SK-N-SH (cell line): ENCODE results near the gene IGF2BP3. TPM values are rescaled to one million over a fixed set of nuclear protein-coding genes. Genes with fewer than 3 reads are reported as not detected.

Experiments used
- CTCF ChIA-PET: fragments of 300-600, 350-600 bp; formaldehyde crosslinking; extraction: SDS; loops from one replicate; lab custom pipeline; 2021; lab: Yijun Ruan, JAX
- POLR2A ChIA-PET: fragments of 350-600 bp; sonication (Branson Sonifier 250); formaldehyde crosslinking; extraction: SDS; loops from one replicate; lab custom pipeline; 2020; ENCODE audit warnings: antibody characterized with exemption, inconsistent platforms; lab: Yijun Ruan, JAX
- DNase-seq: peaks from one replicate; pipeline ENCODE4 v3.0.0; 2012
- H2AFZ ChIP-seq: fragments of 200-600 bp; sonication (generic); 2 replicates; pipeline ENCODE4 v1.8.1; 2016; ENCODE audit warnings: antibody characterized with exemption, mild to moderate bottlenecking, low read depth
- H3F3A ChIP-seq: fragments of 200-600 bp; sonication (generic); replicated peaks from 2 replicates; pipeline ENCODE3; 2016; ENCODE audit warnings: antibody characterized with exemption, mild to moderate bottlenecking; ENCODE audit not compliant: insufficient read depth
- H3K27ac ChIP-seq, 2 experiments: fragments of 200-500 bp in 1 of 2; fragments of 200-600 bp in 1 of 2; sonication (Bioruptor generic) in 1 of 2; sonication (generic), shearing (Covaris generic) in 1 of 2; 2 replicates each; pipeline versions ENCODE4 v1.5.1 to v1.6.1; 2014 to 2016; ENCODE audit warnings: low read depth in 2 of 2, inconsistent platforms in 1 of 2, low read length in 1 of 2, mild to moderate bottlenecking in 1 of 2, mixed read lengths in 1 of 2
- H3K27me3 ChIP-seq: fragments of 200-600 bp; sonication (generic), shearing (Covaris generic); 2 replicates; pipeline ENCODE4 v1.6.1; 2016; ENCODE audit warnings: mixed run types; ENCODE audit not compliant: insufficient read depth
- H3K36me3 ChIP-seq, 2 experiments: fragments of 200-500 bp in 1 of 2; fragments of 200-600 bp in 1 of 2; sonication (Bioruptor generic) in 1 of 2; sonication (generic) in 1 of 2; replicated peaks in 1 of 2; 2 replicates each; pipeline versions ENCODE3 to v1.5.1; 2014 to 2016; ENCODE audit warnings: low read length in 1 of 2, mild to moderate bottlenecking in 1 of 2; ENCODE audit not compliant: insufficient read depth in 2 of 2, control insufficient read depth in 1 of 2
- H3K4me1 ChIP-seq, 2 experiments: fragments of 200-500 bp in 1 of 2; fragments of 200-600 bp in 1 of 2; sonication (Bioruptor generic) in 1 of 2; sonication (generic), shearing (Covaris generic) in 1 of 2; 2 replicates each; pipeline versions ENCODE4 v1.5.1 to v1.6.1; 2014 to 2016; ENCODE audit warnings: low read depth in 1 of 2, low read length in 1 of 2, mixed run types in 1 of 2; ENCODE audit not compliant: insufficient read depth in 2 of 2, control insufficient read depth in 1 of 2
- H3K4me2 ChIP-seq: fragments of 200-600 bp; sonication (generic), shearing (Covaris generic); 2 replicates; pipeline ENCODE4 v1.6.1; 2017; ENCODE audit warnings: mixed run types
- H3K4me3 ChIP-seq, 2 experiments: fragments of 200-500 bp in 1 of 2; fragments of 200-600 bp in 1 of 2; sonication (Bioruptor generic) in 1 of 2; sonication (generic), shearing (Covaris generic) in 1 of 2; 2 replicates each; pipeline versions ENCODE4 v1.5.1 to v1.8.1; 2014 to 2016; ENCODE audit warnings: low read depth in 2 of 2, inconsistent platforms in 1 of 2, low read length in 1 of 2, mild to moderate bottlenecking in 1 of 2, mixed read lengths in 1 of 2, moderate library complexity in 1 of 2
- H3K79me2 ChIP-seq: fragments of 200-600 bp; sonication (generic); 2 replicates; pipeline ENCODE4 v1.8.1; 2017; ENCODE audit warnings: mild to moderate bottlenecking; ENCODE audit not compliant: insufficient read depth
- H3K9ac ChIP-seq: fragments of 200-600 bp; sonication (generic); 2 replicates; pipeline ENCODE4 v1.6.1; 2017; ENCODE audit warnings: mixed run types
- H3K9me2 ChIP-seq: fragments of 200-600 bp; sonication (generic); 2 replicates; pipeline ENCODE4 v1.6.1; 2017; ENCODE audit warnings: mixed run types
- H3K9me3 ChIP-seq: fragments of 200-600 bp; sonication (generic); 2 replicates; pipeline ENCODE4 v1.6.1; 2017; ENCODE audit warnings: mixed run types, mild to moderate bottlenecking, moderate library complexity
- H4K20me1 ChIP-seq: fragments of 200-600 bp; sonication (generic); 2 replicates; pipeline ENCODE4 v1.6.1; 2017; ENCODE audit warnings: mild to moderate bottlenecking, mixed run types; ENCODE audit not compliant: insufficient read depth
- CTCF ChIP-seq: fragments of 200-600 bp; sonication (generic); IDR thresholded peaks from 2 replicates; pipeline ENCODE4 v1.6.1; 2017; ENCODE audit warnings: antibody characterized with exemption, mild to moderate bottlenecking, moderate library complexity
- EZH2phosphoT487 ChIP-seq: fragments of 200-600 bp; sonication (generic); IDR thresholded peaks from 2 replicates; pipeline ENCODE4 v1.6.1; 2017; ENCODE audit warnings: low read depth, mixed run types, mild to moderate bottlenecking, antibody characterized with exemption, moderate library complexity, borderline replicate concordance
- GATA2 ChIP-seq: sonication (generic); formaldehyde crosslinking; IDR thresholded peaks from 2 replicates; pipeline ENCODE4 v1.5.0; 2020; ENCODE audit warnings: mild to moderate bottlenecking, missing genetic modification reagents
- MAX ChIP-seq: IDR thresholded peaks from 2 replicates; pipeline ENCODE4 v1.4.0; 2012; ENCODE audit warnings: low read depth
- MXI1 ChIP-seq: IDR thresholded peaks from 2 replicates; pipeline ENCODE4 v1.6.1; 2012; ENCODE audit warnings: mild to moderate bottlenecking, low read depth, low read length, improper control_type of control experiment
- PBX3 ChIP-seq: IDR thresholded peaks from 2 replicates; pipeline ENCODE4; 2012
- RAD21 ChIP-seq: IDR thresholded peaks from 2 replicates; pipeline ENCODE4 v1.6.1; 2012; ENCODE audit warnings: mild to moderate bottlenecking, low read length
- REST ChIP-seq: IDR thresholded peaks from 2 replicates; pipeline ENCODE4 v1.6.1; 2012; ENCODE audit warnings: mild to moderate bottlenecking, low read depth, low read length, moderate library complexity
- RFX5 ChIP-seq: IDR thresholded peaks from 2 replicates; pipeline ENCODE4 v1.6.1; 2012; ENCODE audit warnings: mild to moderate bottlenecking, improper control_type of control experiment, low read length
- TCF12 ChIP-seq: IDR thresholded peaks from 2 replicates; pipeline ENCODE4 v1.4.0; 2012
- YY1 ChIP-seq: IDR thresholded peaks from 2 replicates; pipeline ENCODE4 v1.4.0; 2012; ENCODE audit warnings: low read depth, mild to moderate bottlenecking
- WGBS: methylation state at CpG from one replicate; pipeline ENCODE4 v1.1.6; 2017; ENCODE audit warnings: low lambda C conversion rate; 5-methylcytosine and 5-hydroxymethylcytosine counted together
- polyA plus RNA-seq, 3 experiments: library from polyadenylated mRNA; depleted of rRNA; stranded (reverse); fragments of >200 nt; gene quantifications; 2 replicates each; pipeline ENCODE4 v1.2.3, GENCODE V29; 2012

Gene IGF2BP3
- polyA plus RNA-seq, 1 of the 3 experiments (the other 2 are of a cell fraction): 34.4 TPM

GRCh38 chr7:23287612-23288011 is 182.7 kb downstream of the IGF2BP3 start:
- ChIA-PET POLR2A (no interaction called here), CTCF (interaction anchor here (2.8 to 18.9 kb wide), 2 partner anchors 11 to 25 kb away, joined by 10 to 359 read pairs; no protein-coding TSS in a partner anchor)
- TF ChIP-seq TCF12: no peak
- no peak for TF ChIP-seq CTCF
- TF ChIP-seq EZH2phosphoT487: no peak
- no peak overlapping the region for H3K9ac ChIP-seq
- 90% methylated on average over 4 of the region's 5 CpGs for WGBS
- no peaks in the 10 kb centered on the region for H3K27me3 ChIP-seq
- no peak overlapping the region for H3K27ac ChIP-seq
- no peaks in the 10 kb centered on the region for H3K36me3 ChIP-seq
- no peak overlapping the region for H3K4me3 ChIP-seq
- no peak for DNase-seq
- no peaks in the 10 kb centered on the region for H3K4me1 ChIP-seq
- H3K9me2 ChIP-seq: no peaks in the 10 kb centered on the region
- no peaks in the 10 kb centered on the region for H3K79me2 ChIP-seq
- no peak overlapping the region for H2AFZ ChIP-seq
- H4K20me1 ChIP-seq: no peaks in the 10 kb centered on the region
- no peak overlapping the region for H3K4me2 ChIP-seq
- no peaks in the 10 kb centered on the region for H3K9me3 ChIP-seq
- no peaks in the 10 kb centered on the region for H3F3A ChIP-seq

- no peaks in the 10 kb centered on the region for H3K9me2 ChIP-seq
- DNase-seq: no peak
- no peak overlapping the region for H3K4me3 ChIP-seq
- H3K36me3 ChIP-seq: no peaks in the 10 kb centered on the region
- CTCF ChIA-PET: interaction anchor here (0.9 to 18.9 kb wide), 4 partner anchors 23 to 261 kb away, joined by 3 to 359 read pairs (median 4); no protein-coding TSS in a partner anchor
- H3K27me3 ChIP-seq: no peaks in the 10 kb centered on the region
- no peak overlapping the region for H3K27ac ChIP-seq
- WGBS: 87% methylated on average over 18 of the region's 18 CpGs
- H3F3A ChIP-seq: no peaks in the 10 kb centered on the region
- H3K4me2 ChIP-seq: no peak overlapping the region
- no peaks in the 10 kb centered on the region for H3K9me3 ChIP-seq
- TF ChIP-seq GATA2 (no peak), PBX3 (peak; percentile 39)
- no peaks in the 10 kb centered on the region for H3K4me1 ChIP-seq
- H3K9ac ChIP-seq: no peak overlapping the region
- POLR2A ChIA-PET: no interaction called here
- no peak overlapping the region for H2AFZ ChIP-seq
- no peaks in the 10 kb centered on the region for H3K79me2 ChIP-seq
- H4K20me1 ChIP-seq: no peaks in the 10 kb centered on the region
These were observed 184.3 kb downstream of the IGF2BP3 start for GRCh38 chr7:23285657-23286646.

GRCh38 chr7:23284871-23285270 is 185.4 kb downstream of the IGF2BP3 start:
- Histone ChIP-seq H3F3A (no peaks in the 10 kb centered on the region), H3K27ac (no peak overlapping the region), H2AFZ (no peak overlapping the region), H3K9me3 (no peaks in the 10 kb centered on the region), H3K27me3 (no peaks in the 10 kb centered on the region), H3K4me1 (no peaks in the 10 kb centered on the region), H3K9ac (no peak overlapping the region), H3K4me2 (no peak overlapping the region), H3K79me2 (no peaks in the 10 kb centered on the region), H3K4me3 (no peak overlapping the region), H3K36me3 (no peaks in the 10 kb centered on the region), H3K9me2 (no peaks in the 10 kb centered on the region), H4K20me1 (no peaks in the 10 kb centered on the region)
- WGBS: 94% methylated on average over 2 of the region's 2 CpGs
- no peak for DNase-seq
- ChIA-PET CTCF (interaction anchor here (1.1 to 18.9 kb wide), 4 partner anchors 8 to 262 kb away, joined by 3 to 359 read pairs (median 4); no protein-coding TSS in a partner anchor), POLR2A (no interaction called here)
- TF ChIP-seq YY1 (no peak), RFX5 (no peak), MAX (no peak), PBX3 (no peak), TCF12 (no peak), MXI1 (no peak), REST (no peak), RAD21 (no peak)
